Testis (tissue), 3 donors: ENCODE results near the gene VGLL4. TPM values are rescaled to one million over a fixed set of nuclear protein-coding genes. Genes with fewer than 3 reads are reported as not detected.

Source experiments
- DNase-seq: peaks from one replicate; pipeline ENCODE4 v3.0.0-alpha.2; 2019
- H3K27ac ChIP-seq, 2 donors: fragments of 200-600 bp; sonication (generic); one replicate each; pipeline ENCODE4 v1.5.1; 2019
- H3K27me3 ChIP-seq: fragments of 200-600 bp; sonication (generic); one replicate; pipeline ENCODE4 v1.5.1; 2019
- H3K36me3 ChIP-seq: fragments of 200-600 bp; sonication (generic); one replicate; pipeline ENCODE4 v1.5.1; 2017; ENCODE audit warnings: low read depth; ENCODE audit errors: missing control alignments
- H3K4me1 ChIP-seq: fragments of 200-600 bp; sonication (generic); one replicate; pipeline ENCODE4 v1.5.1; 2019
- H3K4me3 ChIP-seq, 2 donors: fragments of 200-600 bp; sonication (generic); one replicate each; pipeline ENCODE4 v1.5.1; 2017 to 2019
- H3K9me3 ChIP-seq: fragments of 200-600 bp; sonication (generic); one replicate; pipeline ENCODE4 v1.5.1; 2017
- POLR2A ChIP-seq: fragments of 450-650 bp; IDR thresholded peaks from one replicate; pipeline ENCODE4 v1.6.1; 2017; ENCODE audit warnings: antibody characterized with exemption, mild to moderate bottlenecking, moderate library complexity
- WGBS, 2 donors: methylation state at CpG; one replicate each; pipeline ENCODE4 v1.1.5; 2018; 5-methylcytosine and 5-hydroxymethylcytosine counted together
- intact Hi-C: fragments of 100-400 bp; cut with DNase I; formaldehyde crosslinking; loops from one replicate; pipeline ENCODE4 v1.15.1; 2023; ENCODE audit warnings: low total_unique reads
- polyA plus RNA-seq: library from polyadenylated mRNA; stranded (reverse); fragments of 350-450 nt; fragmentation: Illumina TruSeq; extraction: RNeasy Lipid Tissue Mini Kit (QIAGEN cat#74804); gene quantifications from one replicate; pipeline ENCODE4 v1.2.3, GENCODE V29; 2014; ENCODE audit warnings: low read depth, low replicate concordance; ENCODE audit not compliant: insufficient read depth
- total RNA-seq, 2 donors: library from RNA; depleted of rRNA; stranded (reverse); fragments of >200 nt; gene quantifications; one replicate each; pipeline ENCODE4 v1.2.3, GENCODE V29; 2016
- TF ChIP-seq, protein P1 (sequence below), 3 experiments: fragments of 450-650 bp in 2 of 3; fragments of 200-600 bp in 1 of 3; sonication (generic) in 1 of 3; IDR thresholded peaks; one replicate each; pipeline ENCODE4 v1.5.1; 2016 to 2019; ENCODE audit warnings: antibody characterized with exemption in 3 of 3, mild to moderate bottlenecking in 2 of 3, moderate library complexity in 1 of 3

VGLL4 gene
- total and polyA plus RNA-seq, 3 donors from 2014 or later: 72.9 to 209 (median 169) TPM

DNA sequence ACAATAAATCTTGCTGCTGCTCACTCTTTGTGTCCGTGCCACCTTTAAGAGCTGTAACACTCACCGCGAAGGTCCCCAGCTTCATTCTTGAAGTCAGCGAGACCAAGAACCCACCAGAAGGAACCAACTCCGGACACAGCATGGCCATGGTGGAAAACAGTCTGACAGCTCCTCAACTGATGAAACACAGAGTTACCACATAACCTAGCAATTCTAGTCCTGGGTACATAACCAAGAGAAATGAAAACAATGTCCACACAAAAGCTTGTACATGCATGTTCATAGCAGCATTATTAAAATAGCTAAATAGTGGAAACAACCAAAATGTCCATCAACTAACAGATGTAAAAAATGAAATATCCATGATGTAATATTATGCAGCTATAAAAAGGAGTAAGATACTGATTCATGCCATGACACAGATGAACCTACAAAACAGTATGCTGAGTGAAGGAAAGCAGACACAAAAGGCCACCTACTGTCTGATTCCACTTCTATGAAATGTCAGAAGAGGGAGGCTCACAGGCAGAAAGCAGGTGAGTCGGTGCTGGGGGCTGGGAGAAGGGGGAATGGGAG is 36.8 kb downstream of the VGLL4 start:
- 82 to 88% methylated on average over 2 to 6 of the region's 6 CpGs for WGBS, 2 donors
- Histone ChIP-seq H3K27ac (no peak overlapping the region), H3K4me1 (peaks cover 72% of the 10 kb centered on the region), H3K4me3 (no peak overlapping the region), H3K9me3 (no peaks in the 10 kb centered on the region), H3K36me3 (no peaks in the 10 kb centered on the region), H3K27me3 (no peaks in the 10 kb centered on the region)
- DNase-seq: no peak
- intact Hi-C loops: no loop called here
- TF ChIP-seq POLR2A: no peak
- TF ChIP-seq, protein P1, sequence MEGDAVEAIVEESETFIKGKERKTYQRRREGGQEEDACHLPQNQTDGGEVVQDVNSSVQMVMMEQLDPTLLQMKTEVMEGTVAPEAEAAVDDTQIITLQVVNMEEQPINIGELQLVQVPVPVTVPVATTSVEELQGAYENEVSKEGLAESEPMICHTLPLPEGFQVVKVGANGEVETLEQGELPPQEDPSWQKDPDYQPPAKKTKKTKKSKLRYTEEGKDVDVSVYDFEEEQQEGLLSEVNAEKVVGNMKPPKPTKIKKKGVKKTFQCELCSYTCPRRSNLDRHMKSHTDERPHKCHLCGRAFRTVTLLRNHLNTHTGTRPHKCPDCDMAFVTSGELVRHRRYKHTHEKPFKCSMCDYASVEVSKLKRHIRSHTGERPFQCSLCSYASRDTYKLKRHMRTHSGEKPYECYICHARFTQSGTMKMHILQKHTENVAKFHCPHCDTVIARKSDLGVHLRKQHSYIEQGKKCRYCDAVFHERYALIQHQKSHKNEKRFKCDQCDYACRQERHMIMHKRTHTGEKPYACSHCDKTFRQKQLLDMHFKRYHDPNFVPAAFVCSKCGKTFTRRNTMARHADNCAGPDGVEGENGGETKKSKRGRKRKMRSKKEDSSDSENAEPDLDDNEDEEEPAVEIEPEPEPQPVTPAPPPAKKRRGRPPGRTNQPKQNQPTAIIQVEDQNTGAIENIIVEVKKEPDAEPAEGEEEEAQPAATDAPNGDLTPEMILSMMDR (IDR thresholded peaks at IDR 0.05): no peak

DNA sequence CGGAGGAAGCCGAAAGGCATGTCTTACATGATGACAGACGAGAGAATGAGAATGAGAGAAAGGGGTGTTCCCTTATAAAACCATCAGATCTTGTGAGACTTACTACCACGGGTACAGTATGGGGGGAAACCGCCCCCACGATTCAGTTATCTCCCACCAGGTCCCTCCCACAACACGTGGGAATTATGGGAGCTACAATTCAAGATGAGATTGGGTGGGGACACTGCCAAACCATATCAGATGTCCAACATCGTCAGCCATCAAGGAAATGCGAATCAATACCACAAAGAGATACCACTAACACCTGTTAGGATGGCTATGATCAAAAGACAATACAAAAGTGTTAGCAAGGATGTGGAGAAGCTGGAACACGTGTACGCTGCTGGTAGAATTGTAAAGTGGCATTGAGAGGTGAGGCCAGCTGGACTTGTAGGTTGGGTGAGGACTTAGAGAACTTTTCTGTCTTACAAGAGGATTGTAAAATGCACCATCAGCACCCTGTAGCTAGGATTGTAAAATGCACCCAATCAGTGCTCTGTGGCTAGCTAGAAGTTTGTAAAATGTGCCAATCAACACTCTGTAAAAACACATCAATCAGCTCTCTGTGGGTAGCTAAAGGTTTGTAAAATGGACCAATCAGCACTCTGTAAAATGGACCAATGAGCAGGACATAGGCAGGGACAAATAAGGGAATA is 37.5 kb downstream of the VGLL4 start:
- Histone ChIP-seq H3K9me3 (no peaks in the 10 kb centered on the region), H3K4me1 (peaks cover 71% of the 10 kb centered on the region), H3K36me3 (no peaks in the 10 kb centered on the region), H3K27ac (peak overlapping the region in 1 of 2 donors; percentile 50), H3K27me3 (no peaks in the 10 kb centered on the region), H3K4me3 (no peak overlapping the region)
- TF ChIP-seq, protein P1 (IDR thresholded peaks at IDR 0.05): no peak
- intact Hi-C loops: no loop called here
- 64 to 66% methylated on average over 11 of the region's 11 CpGs for WGBS, 2 donors
- no peak for DNase-seq

DNA sequence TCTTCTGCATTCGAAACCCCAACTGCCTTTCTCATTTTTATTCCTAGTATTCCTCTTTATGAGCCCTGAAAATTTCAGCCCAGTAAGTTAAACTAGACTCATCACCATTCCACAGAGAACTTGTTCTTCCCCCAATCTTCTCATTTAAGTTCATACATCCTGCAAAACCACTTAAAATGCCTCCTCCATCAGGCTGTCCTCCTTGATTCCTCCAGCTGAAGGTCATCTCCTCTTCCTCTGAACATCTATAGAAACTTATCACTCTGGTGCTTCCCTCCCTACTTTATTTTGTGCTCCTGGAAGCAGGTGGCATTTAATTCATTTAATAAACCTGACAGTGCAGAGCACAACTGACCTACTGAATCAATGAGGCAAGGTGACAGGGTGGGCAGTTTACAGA is 38.3 kb downstream of the VGLL4 start:
- no peaks in the 10 kb centered on the region for H3K27me3 ChIP-seq
- intact Hi-C loops: no loop called here
- peaks cover 70% of the 10 kb centered on the region for H3K4me1 ChIP-seq
- WGBS, 2 donors: 80 to 83% methylated on average over 1 of the region's 1 CpG
- no peak for TF ChIP-seq POLR2A
- TF ChIP-seq, protein P1 (IDR thresholded peaks at IDR 0.05): no peak
- H3K4me3 ChIP-seq: no peak overlapping the region
- no peak for DNase-seq
- no peaks in the 10 kb centered on the region for H3K36me3 ChIP-seq
- H3K27ac ChIP-seq: peak overlapping the region in 1 of 2 donors; percentile 50
- no peaks in the 10 kb centered on the region for H3K9me3 ChIP-seq

DNA sequence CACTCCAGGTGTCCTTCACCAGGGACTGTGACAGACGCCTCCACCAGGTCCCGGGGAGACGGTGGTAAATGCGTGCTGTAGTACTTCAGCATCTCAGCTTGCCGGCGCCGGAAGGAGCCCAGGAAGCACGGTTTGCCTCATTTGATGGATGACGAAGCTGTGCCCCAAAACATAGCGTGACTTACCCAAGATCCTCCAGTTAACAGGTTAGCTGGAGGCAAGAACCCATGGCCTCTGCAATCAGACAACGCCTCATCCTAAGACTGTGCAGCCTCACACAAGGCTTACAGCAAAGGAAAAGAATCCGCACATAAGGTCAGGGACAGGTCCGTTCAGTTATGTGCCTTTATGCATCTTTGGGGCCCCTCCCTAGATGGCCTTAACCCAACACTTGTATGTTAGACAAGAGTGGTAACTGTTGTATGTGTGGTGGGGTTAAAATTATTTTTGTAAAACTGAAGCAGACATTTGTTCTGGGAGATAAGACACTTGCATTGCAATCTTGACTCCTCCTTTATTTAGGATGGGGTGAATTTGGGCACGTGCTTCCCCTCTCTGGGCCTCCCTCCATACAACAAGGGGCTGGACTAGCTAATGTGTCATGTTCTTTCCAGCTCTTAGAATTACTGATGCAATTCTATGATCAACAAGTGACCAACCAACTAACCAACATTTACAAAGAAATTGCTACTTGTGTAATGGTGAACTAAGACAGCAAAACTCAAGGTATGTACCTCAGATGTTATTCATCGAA is 39.4 kb downstream of the VGLL4 start:
- 21 to 65% methylated on average over 10 to 15 of the region's 15 CpGs for WGBS, 2 donors
- H3K27me3 ChIP-seq: no peaks in the 10 kb centered on the region
- DNase-seq: peak; percentile 77
- no peaks in the 10 kb centered on the region for H3K36me3 ChIP-seq
- TF ChIP-seq, protein P1 (IDR thresholded peaks at IDR 0.05): no peak
- TF ChIP-seq POLR2A: no peak
- intact Hi-C loops: no loop called here
- peak overlapping the region; percentile 61 to 87 for H3K27ac ChIP-seq
- no peaks in the 10 kb centered on the region for H3K9me3 ChIP-seq
- H3K4me1 ChIP-seq: peaks cover 71% of the 10 kb centered on the region
- peak overlapping the region in 1 of 2 donors; percentile 0 for H3K4me3 ChIP-seq
